T-helper 1 cell treated with Interleukin-12 subunit alpha and Interleukin-12 subunit beta and Interleukin-4 antibody, amounts not matched to agents 30 μg/mL and 1 μg/mL, for 36 hours (primary cell): ENCODE data around the gene DHRS4.
"Not testable (repeated sequence)": the region's sequence is repeated elsewhere in the genome, so short reads cannot be mapped to it uniquely, and the experiment has no call there.

ENCODE experiments used
- H3K27ac Mint-ChIP-seq: one replicate; pipeline ENCODE4 v1.8.0; 2021; ENCODE audit warnings: mild to moderate bottlenecking, mixed read lengths
- H3K27me3 Mint-ChIP-seq: one replicate; pipeline ENCODE4 v1.8.0; 2021; ENCODE audit warnings: low read depth, mixed read lengths
- H3K36me3 Mint-ChIP-seq: one replicate; pipeline ENCODE4 v1.8.0; 2021; ENCODE audit warnings: low read depth, mixed read lengths
- H3K4me1 Mint-ChIP-seq: one replicate; pipeline ENCODE4 v1.8.0; 2021; ENCODE audit warnings: low read depth, mixed read lengths
- H3K4me3 Mint-ChIP-seq: one replicate; pipeline ENCODE4 v1.8.0; 2021; ENCODE audit warnings: mild to moderate bottlenecking, moderate library complexity, mixed read lengths
- H3K9me3 Mint-ChIP-seq: one replicate; pipeline ENCODE4 v1.8.0; 2021; ENCODE audit warnings: mixed read lengths

The DHRS4 gene

GRCh38 chr14:23953116-23953463 lies 480 bp upstream of the DHRS4 start:
- H3K36me3 Mint-ChIP-seq, H3K9me3 Mint-ChIP-seq, H3K27me3 Mint-ChIP-seq: not testable (repeated sequence)
- H3K4me3 Mint-ChIP-seq, result peak overlapping the region; percentile 95
- H3K27ac Mint-ChIP-seq, result peak overlapping the region; percentile 63
- H3K4me1 Mint-ChIP-seq, result peaks cover 21% of the 10 kb centered on the region

- H3K4me1 Mint-ChIP-seq, result peaks cover 21% of the 10 kb centered on the region
- H3K27ac Mint-ChIP-seq, result peak overlapping the region; percentile 86
- peak overlapping the region; percentile 95 for H3K4me3 Mint-ChIP-seq
- H3K27me3 Mint-ChIP-seq, H3K9me3 Mint-ChIP-seq, H3K36me3 Mint-ChIP-seq: not testable (repeated sequence)
Observed at GRCh38 chr14:23954279-23954614, 677 bp downstream of the DHRS4 start.

GRCh38 chr14:23954965-23955364 lies 1.4 kb downstream of the DHRS4 start:
- H3K36me3 Mint-ChIP-seq, H3K4me3 Mint-ChIP-seq, H3K27me3 Mint-ChIP-seq, H3K9me3 Mint-ChIP-seq, H3K27ac Mint-ChIP-seq: not testable (repeated sequence)
- H3K4me1 Mint-ChIP-seq, result peaks cover 21% of the 10 kb centered on the region

GRCh38 chr14:23955811-23956210 lies 2.2 kb downstream of the DHRS4 start:
- H3K4me1 Mint-ChIP-seq, result peaks cover 21% of the 10 kb centered on the region
- not testable (repeated sequence) for H3K27me3 Mint-ChIP-seq, H3K36me3 Mint-ChIP-seq, H3K27ac Mint-ChIP-seq, H3K9me3 Mint-ChIP-seq, H3K4me3 Mint-ChIP-seq

- peaks cover 12% of the 10 kb centered on the region for H3K4me1 Mint-ChIP-seq
- H3K4me3 Mint-ChIP-seq, H3K27me3 Mint-ChIP-seq, H3K27ac Mint-ChIP-seq, H3K36me3 Mint-ChIP-seq, H3K9me3 Mint-ChIP-seq: not testable (repeated sequence)
Observed at GRCh38 chr14:23957913-23958569, 4.5 kb downstream of the DHRS4 start.

- not testable (repeated sequence) for H3K27ac Mint-ChIP-seq, H3K27me3 Mint-ChIP-seq, H3K9me3 Mint-ChIP-seq, H3K4me1 Mint-ChIP-seq, H3K36me3 Mint-ChIP-seq, H3K4me3 Mint-ChIP-seq
Observed at GRCh38 chr14:23960899-23961298, 7.3 kb downstream of the DHRS4 start.

GRCh38 chr14:23961704-23962103 lies 8.1 kb downstream of the DHRS4 start:
- H3K9me3 Mint-ChIP-seq, H3K4me3 Mint-ChIP-seq, H3K27ac Mint-ChIP-seq, H3K4me1 Mint-ChIP-seq, H3K36me3 Mint-ChIP-seq, H3K27me3 Mint-ChIP-seq: not testable (repeated sequence)

- H3K36me3 Mint-ChIP-seq, H3K9me3 Mint-ChIP-seq, H3K4me3 Mint-ChIP-seq, H3K4me1 Mint-ChIP-seq, H3K27me3 Mint-ChIP-seq, H3K27ac Mint-ChIP-seq: not testable (repeated sequence)
Observed at GRCh38 chr14:23969130-23969480, 15.5 kb downstream of the DHRS4 start.

- H3K27me3 Mint-ChIP-seq, H3K27ac Mint-ChIP-seq, H3K4me1 Mint-ChIP-seq, H3K4me3 Mint-ChIP-seq, H3K9me3 Mint-ChIP-seq, H3K36me3 Mint-ChIP-seq: not testable (repeated sequence)
Observed at GRCh38 chr14:23969481-23970282, 16.1 kb downstream of the DHRS4 start.

- H3K36me3 Mint-ChIP-seq, H3K9me3 Mint-ChIP-seq, H3K4me1 Mint-ChIP-seq, H3K27me3 Mint-ChIP-seq, H3K4me3 Mint-ChIP-seq, H3K27ac Mint-ChIP-seq: not testable (repeated sequence)
Observed at GRCh38 chr14:23970283-23970659, 16.7 kb downstream of the DHRS4 start.

- H3K27ac Mint-ChIP-seq, H3K4me1 Mint-ChIP-seq: not testable (repeated sequence)
Observed at GRCh38 chr14:23973178-23973577, 19.6 kb downstream of the DHRS4 start.

GRCh38 chr14:23974041-23974440 lies 20.5 kb downstream of the DHRS4 start:
- not testable (repeated sequence) for H3K4me1 Mint-ChIP-seq, H3K27ac Mint-ChIP-seq, H3K4me3 Mint-ChIP-seq, H3K9me3 Mint-ChIP-seq, H3K27me3 Mint-ChIP-seq
- peaks cover 15% of the 10 kb centered on the region for H3K36me3 Mint-ChIP-seq

More at GRCh38 chr14:23973178-23973577, 19.6 kb downstream of the DHRS4 start:
- H3K9me3 Mint-ChIP-seq, H3K27me3 Mint-ChIP-seq, H3K4me3 Mint-ChIP-seq: not testable (repeated sequence)
- peaks cover 15% of the 10 kb centered on the region for H3K36me3 Mint-ChIP-seq

- H3K27ac Mint-ChIP-seq, H3K4me3 Mint-ChIP-seq, H3K4me1 Mint-ChIP-seq, H3K27me3 Mint-ChIP-seq, H3K9me3 Mint-ChIP-seq: not testable (repeated sequence)
- peaks cover 18% of the 10 kb centered on the region for H3K36me3 Mint-ChIP-seq
Observed at GRCh38 chr14:23977208-23977607, 23.6 kb downstream of the DHRS4 start.

GRCh38 chr14:23981951-23982813 lies 28.6 kb downstream of the DHRS4 start:
- not testable (repeated sequence) for H3K4me1 Mint-ChIP-seq, H3K27me3 Mint-ChIP-seq, H3K4me3 Mint-ChIP-seq, H3K27ac Mint-ChIP-seq, H3K9me3 Mint-ChIP-seq
- peaks cover 16% of the 10 kb centered on the region for H3K36me3 Mint-ChIP-seq

GRCh38 chr14:23984891-23985602 lies 31.5 kb downstream of the DHRS4 start:
- peaks cover 23% of the 10 kb centered on the region for H3K4me1 Mint-ChIP-seq
- no peak overlapping the region for H3K27ac Mint-ChIP-seq
- H3K36me3 Mint-ChIP-seq, result peaks cover 17% of the 10 kb centered on the region
- no peaks in the 10 kb centered on the region for H3K9me3 Mint-ChIP-seq
- H3K27me3 Mint-ChIP-seq, result no peaks in the 10 kb centered on the region
- no peak overlapping the region for H3K4me3 Mint-ChIP-seq
